ENCODE results near the gene IL1RN. TPM values are rescaled to one million over a fixed set of nuclear protein-coding genes. Genes with fewer than 3 reads are reported as not detected.

IL1RN gene
- total RNA-seq, 1 donor = not detected

DNA sequence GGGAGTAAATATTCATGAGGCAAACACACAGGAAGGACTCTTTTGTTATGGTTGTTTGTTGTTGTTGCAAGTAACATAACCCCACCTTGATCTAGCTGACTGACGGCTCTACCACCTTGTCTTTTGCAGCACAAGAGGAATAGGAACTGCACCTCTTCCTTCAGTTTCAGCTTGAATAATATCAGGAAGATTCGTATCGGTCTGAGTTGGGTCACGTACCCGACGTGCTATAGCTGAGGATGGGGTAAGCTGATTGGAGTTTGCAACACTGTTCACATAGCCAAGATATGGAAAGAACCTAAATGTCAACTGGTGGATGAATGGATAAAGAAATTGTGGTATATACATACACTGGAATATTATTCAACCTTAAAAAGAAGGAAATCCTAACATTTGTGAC is 14.5 kb upstream of the IL1RN start:
- Histone ChIP-seq H3K36me3 (ENCODE audit: insufficient read depth, low read length) (no peaks in the 10 kb centered on the region), H3K4me2 (ENCODE audit: insufficient read depth, low read length) (no peak overlapping the region), H3K27me3 (ENCODE audit: insufficient read depth, low read length) (peaks cover 10% of the 10 kb centered on the region), H4K20me1 (ENCODE audit: insufficient read depth, low read length) (no peaks in the 10 kb centered on the region), H3K4me1 (ENCODE audit: insufficient read depth, low read length) (peaks cover 4% of the 10 kb centered on the region), H3K79me2 (ENCODE audit: insufficient read depth, low read length) (no peaks in the 10 kb centered on the region), H2AFZ (ENCODE audit: low read length) (no peak overlapping the region), H3K4me3 (ENCODE audit: insufficient read depth, low read length) (no peak overlapping the region), H3K27ac (ENCODE audit: low read depth, low read length) (no peak overlapping the region), H3K9me3 (ENCODE audit: low read depth, low read length) (no peaks in the 10 kb centered on the region)
- DNase-seq (ENCODE audit: insufficient read length, low spot score, missing footprints) = no peak
- TF ChIP-seq, protein P1, sequence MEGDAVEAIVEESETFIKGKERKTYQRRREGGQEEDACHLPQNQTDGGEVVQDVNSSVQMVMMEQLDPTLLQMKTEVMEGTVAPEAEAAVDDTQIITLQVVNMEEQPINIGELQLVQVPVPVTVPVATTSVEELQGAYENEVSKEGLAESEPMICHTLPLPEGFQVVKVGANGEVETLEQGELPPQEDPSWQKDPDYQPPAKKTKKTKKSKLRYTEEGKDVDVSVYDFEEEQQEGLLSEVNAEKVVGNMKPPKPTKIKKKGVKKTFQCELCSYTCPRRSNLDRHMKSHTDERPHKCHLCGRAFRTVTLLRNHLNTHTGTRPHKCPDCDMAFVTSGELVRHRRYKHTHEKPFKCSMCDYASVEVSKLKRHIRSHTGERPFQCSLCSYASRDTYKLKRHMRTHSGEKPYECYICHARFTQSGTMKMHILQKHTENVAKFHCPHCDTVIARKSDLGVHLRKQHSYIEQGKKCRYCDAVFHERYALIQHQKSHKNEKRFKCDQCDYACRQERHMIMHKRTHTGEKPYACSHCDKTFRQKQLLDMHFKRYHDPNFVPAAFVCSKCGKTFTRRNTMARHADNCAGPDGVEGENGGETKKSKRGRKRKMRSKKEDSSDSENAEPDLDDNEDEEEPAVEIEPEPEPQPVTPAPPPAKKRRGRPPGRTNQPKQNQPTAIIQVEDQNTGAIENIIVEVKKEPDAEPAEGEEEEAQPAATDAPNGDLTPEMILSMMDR (IDR thresholded peaks at IDR 0.05; ENCODE audit: extremely low read depth, low read depth, low read length) = no peak

DNA sequence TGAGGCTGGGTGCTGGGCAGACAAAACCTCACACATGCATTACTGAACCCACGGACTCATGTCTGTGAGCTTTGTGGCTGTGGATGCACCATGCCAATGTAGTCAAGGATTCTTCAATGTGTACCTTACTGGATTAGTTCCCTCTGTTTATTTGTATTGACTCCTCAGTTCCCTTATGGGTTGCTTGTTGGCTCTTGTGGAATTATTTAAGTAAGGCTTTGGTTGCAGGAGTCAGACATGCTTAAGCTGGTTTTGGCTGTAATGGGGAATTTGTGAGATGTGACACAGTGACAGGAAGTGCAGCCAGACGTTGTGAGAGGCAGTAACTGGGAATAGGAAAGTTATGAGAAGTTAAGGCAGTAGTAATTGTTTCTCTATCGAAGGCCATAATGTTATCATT is 13.6 kb upstream of the IL1RN start:
- H3K36me3 ChIP-seq (ENCODE audit: insufficient read depth, low read length) = no peaks in the 10 kb centered on the region
- DNase-seq (ENCODE audit: insufficient read length, low spot score, missing footprints) = no peak
- H3K27ac ChIP-seq (ENCODE audit: low read depth, low read length) = no peak overlapping the region
- no peak overlapping the region for H3K4me2 ChIP-seq (ENCODE audit: insufficient read depth, low read length)
- H3K4me1 ChIP-seq (ENCODE audit: insufficient read depth, low read length) = peaks cover 4% of the 10 kb centered on the region
- peaks cover 10% of the 10 kb centered on the region for H3K27me3 ChIP-seq (ENCODE audit: insufficient read depth, low read length)
- H3K4me3 ChIP-seq (ENCODE audit: insufficient read depth, low read length) = no peak overlapping the region
- no peaks in the 10 kb centered on the region for H4K20me1 ChIP-seq (ENCODE audit: insufficient read depth, low read length)
- H2AFZ ChIP-seq (ENCODE audit: low read length) = no peak overlapping the region
- TF ChIP-seq, protein P1 (IDR thresholded peaks at IDR 0.05; ENCODE audit: extremely low read depth, low read depth, low read length) = no peak
- no peaks in the 10 kb centered on the region for H3K9me3 ChIP-seq (ENCODE audit: low read depth, low read length)
- no peaks in the 10 kb centered on the region for H3K79me2 ChIP-seq (ENCODE audit: insufficient read depth, low read length)

DNA sequence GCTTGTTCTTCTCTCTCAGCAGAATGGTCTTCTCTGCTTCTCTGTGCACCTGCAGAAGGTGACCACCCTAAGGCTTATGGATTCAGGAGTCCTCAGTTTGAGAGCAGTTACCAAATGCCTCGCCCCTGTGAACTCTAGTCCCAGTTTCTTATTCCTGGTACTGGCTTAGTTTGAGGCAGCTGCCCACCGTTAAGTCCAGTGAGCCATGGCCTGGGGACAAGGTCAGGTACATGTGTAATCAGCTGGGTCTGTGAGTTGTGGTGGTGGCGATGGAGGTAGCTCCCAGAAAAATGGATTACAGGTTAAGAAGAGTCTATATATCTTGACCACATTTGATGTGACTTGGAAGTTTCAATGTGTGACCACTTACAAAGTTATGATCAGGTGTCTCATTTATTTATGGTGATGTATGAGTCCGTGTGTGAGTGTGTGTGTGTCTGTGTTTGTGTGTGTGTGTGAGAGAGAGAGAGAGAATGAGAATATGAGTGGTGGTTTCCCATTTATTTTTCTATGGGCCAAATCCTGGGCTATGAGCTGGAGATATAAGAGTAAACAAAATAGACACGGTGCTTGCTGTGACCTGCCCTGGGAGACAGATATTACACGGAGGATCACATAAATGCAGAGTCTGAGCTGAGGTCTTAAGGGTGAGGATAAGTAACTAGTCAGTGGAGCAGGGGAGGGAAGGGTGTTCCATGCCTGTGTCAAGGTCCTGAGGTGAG is 13.0 kb upstream of the IL1RN start:
- TF ChIP-seq, protein P1 (IDR thresholded peaks at IDR 0.05; ENCODE audit: extremely low read depth, low read depth, low read length) = no peak

DNA sequence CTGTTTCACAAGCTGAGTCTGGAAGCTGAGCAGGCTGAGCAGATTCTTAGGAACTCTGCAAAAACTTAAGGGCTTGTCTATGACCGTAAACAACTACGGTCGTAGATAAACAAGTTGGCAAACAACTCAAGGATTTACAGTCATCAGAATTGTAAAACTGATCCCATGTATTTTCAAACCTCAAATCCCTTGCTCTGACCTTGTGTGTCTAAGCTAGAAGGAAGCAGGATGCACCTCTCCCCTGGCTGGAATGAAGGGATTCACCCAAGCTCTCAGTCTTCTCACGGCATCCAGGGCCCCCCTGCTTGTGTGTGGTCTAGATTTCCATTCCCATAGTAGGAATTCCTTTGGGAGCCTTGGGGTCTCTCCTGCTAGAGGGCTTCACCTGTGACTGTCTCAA is 12.4 kb upstream of the IL1RN start:
- H3K27ac ChIP-seq (ENCODE audit: low read depth, low read length) = no peak overlapping the region
- H3K79me2 ChIP-seq (ENCODE audit: insufficient read depth, low read length) = no peaks in the 10 kb centered on the region
- peaks cover 10% of the 10 kb centered on the region for H3K27me3 ChIP-seq (ENCODE audit: insufficient read depth, low read length)
- H3K9me3 ChIP-seq (ENCODE audit: low read depth, low read length) = no peaks in the 10 kb centered on the region
- H4K20me1 ChIP-seq (ENCODE audit: insufficient read depth, low read length) = no peaks in the 10 kb centered on the region
- TF ChIP-seq, protein P1 (IDR thresholded peaks at IDR 0.05; ENCODE audit: extremely low read depth, low read depth, low read length) = no peak
- H3K36me3 ChIP-seq (ENCODE audit: insufficient read depth, low read length) = no peaks in the 10 kb centered on the region
- no peak overlapping the region for H3K4me2 ChIP-seq (ENCODE audit: insufficient read depth, low read length)
- no peak overlapping the region for H2AFZ ChIP-seq (ENCODE audit: low read length)
- DNase-seq (ENCODE audit: insufficient read length, low spot score, missing footprints) = no peak
- peaks cover 4% of the 10 kb centered on the region for H3K4me1 ChIP-seq (ENCODE audit: insufficient read depth, low read length)
- H3K4me3 ChIP-seq (ENCODE audit: insufficient read depth, low read length) = no peak overlapping the region

More for the DNA sequence above, 13.0 kb upstream of the IL1RN start:
- H3K27me3 ChIP-seq (ENCODE audit: insufficient read depth, low read length) = peaks cover 10% of the 10 kb centered on the region
- no peaks in the 10 kb centered on the region for H3K9me3 ChIP-seq (ENCODE audit: low read depth, low read length)
- no peaks in the 10 kb centered on the region for H3K79me2 ChIP-seq (ENCODE audit: insufficient read depth, low read length)
- no peak overlapping the region for H2AFZ ChIP-seq (ENCODE audit: low read length)
- no peak overlapping the region for H3K4me2 ChIP-seq (ENCODE audit: insufficient read depth, low read length)
- H3K27ac ChIP-seq (ENCODE audit: low read depth, low read length) = no peak overlapping the region
- no peak overlapping the region for H3K4me3 ChIP-seq (ENCODE audit: insufficient read depth, low read length)
- no peak for DNase-seq (ENCODE audit: insufficient read length, low spot score, missing footprints)
- H4K20me1 ChIP-seq (ENCODE audit: insufficient read depth, low read length) = no peaks in the 10 kb centered on the region
- no peaks in the 10 kb centered on the region for H3K36me3 ChIP-seq (ENCODE audit: insufficient read depth, low read length)
- peaks cover 4% of the 10 kb centered on the region for H3K4me1 ChIP-seq (ENCODE audit: insufficient read depth, low read length)
